Muscle layer of colon (tissue), 2 donors: ENCODE data around the gene CERCAM.

Source experiments
- H3K27ac ChIP-seq: one replicate; pipeline ENCODE4 v1.7.0; 2013; ENCODE audit warnings: low read depth, mild to moderate bottlenecking, low read length, moderate library complexity
- H3K27me3 ChIP-seq, 2 donors: one replicate each; pipeline ENCODE4 v1.7.0; 2013; ENCODE audit warnings: low read length in 2 of 2, mild to moderate bottlenecking in 2 of 2; ENCODE audit not compliant: insufficient read depth in 2 of 2, control insufficient read depth in 1 of 2
- H3K36me3 ChIP-seq: one replicate; pipeline ENCODE4 v1.7.0; 2013; ENCODE audit warnings: mild to moderate bottlenecking, low read length; ENCODE audit not compliant: insufficient read depth
- H3K4me1 ChIP-seq: one replicate; pipeline ENCODE4 v1.7.0; 2013; ENCODE audit warnings: mild to moderate bottlenecking, low read length; ENCODE audit not compliant: insufficient read depth
- H3K4me3 ChIP-seq, 2 donors: one replicate each; pipeline ENCODE4 v1.7.0; 2013; ENCODE audit warnings: low read length in 2 of 2, low read depth in 1 of 2, mild to moderate bottlenecking in 1 of 2, moderate library complexity in 1 of 2
- H3K9ac ChIP-seq: one replicate; pipeline ENCODE4 v1.7.0; 2013; ENCODE audit warnings: low read length
- H3K9me3 ChIP-seq: one replicate; pipeline ENCODE4 v1.7.0; 2013; ENCODE audit warnings: mild to moderate bottlenecking, low read length
- donor health status: abdominal sarcoma.
- donor health status: Adenocarcinoma of cecum.

CERCAM gene

DNA sequence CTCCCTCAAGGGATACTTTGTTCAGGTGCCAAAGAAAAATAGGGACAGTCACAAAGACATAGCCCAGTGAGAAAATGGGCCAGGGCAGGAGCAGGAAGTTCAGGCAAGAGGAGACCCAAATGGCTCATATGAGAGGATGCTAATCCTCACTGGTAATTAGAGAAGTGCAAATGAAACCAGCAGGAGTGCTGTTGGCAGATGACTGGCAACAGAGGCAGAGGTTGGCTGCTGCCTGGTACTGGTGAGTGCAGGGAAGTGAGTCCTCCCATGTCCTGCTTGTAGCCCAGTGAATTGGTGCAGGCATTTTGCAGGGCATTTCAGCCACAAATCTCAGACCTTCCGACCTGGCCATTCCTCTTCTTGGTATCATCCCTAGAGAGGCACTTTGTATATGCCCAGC lies 58.6 kb downstream of the CERCAM start:
- no peak overlapping the region for H3K9ac ChIP-seq
- H3K27me3 ChIP-seq: no peaks in the 10 kb centered on the region
- H3K4me1 ChIP-seq: no peaks in the 10 kb centered on the region
- H3K9me3 ChIP-seq: no peaks in the 10 kb centered on the region
- no peak overlapping the region for H3K4me3 ChIP-seq
- H3K27ac ChIP-seq: no peak overlapping the region
- H3K36me3 ChIP-seq: peaks cover 18% of the 10 kb centered on the region

DNA sequence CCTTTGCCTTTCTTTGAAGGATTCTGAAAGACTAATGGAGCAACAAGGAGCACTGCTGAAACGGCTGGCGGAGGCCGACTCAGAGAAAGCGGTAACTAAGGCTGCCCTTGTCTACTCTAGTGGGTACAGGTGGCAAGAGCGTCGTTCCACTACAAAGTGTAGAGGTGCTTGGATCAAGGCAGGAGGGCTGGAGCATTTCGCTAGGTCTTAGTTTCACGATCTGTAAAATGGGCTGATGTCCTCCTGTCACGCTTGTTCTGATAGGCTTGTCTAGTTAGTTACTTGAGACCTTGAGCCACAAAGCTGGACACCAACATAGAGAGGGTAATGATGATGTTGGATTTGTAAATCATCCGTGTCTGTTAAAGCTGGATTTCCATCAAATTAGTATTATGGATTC lies 60.9 kb downstream of the CERCAM start:
- H3K27me3 ChIP-seq: no peaks in the 10 kb centered on the region
- H3K27ac ChIP-seq: no peak overlapping the region
- H3K36me3 ChIP-seq: peaks cover 34% of the 10 kb centered on the region
- no peak overlapping the region for H3K9ac ChIP-seq
- no peaks in the 10 kb centered on the region for H3K9me3 ChIP-seq
- H3K4me3 ChIP-seq: no peak overlapping the region
- H3K4me1 ChIP-seq: no peaks in the 10 kb centered on the region

DNA sequence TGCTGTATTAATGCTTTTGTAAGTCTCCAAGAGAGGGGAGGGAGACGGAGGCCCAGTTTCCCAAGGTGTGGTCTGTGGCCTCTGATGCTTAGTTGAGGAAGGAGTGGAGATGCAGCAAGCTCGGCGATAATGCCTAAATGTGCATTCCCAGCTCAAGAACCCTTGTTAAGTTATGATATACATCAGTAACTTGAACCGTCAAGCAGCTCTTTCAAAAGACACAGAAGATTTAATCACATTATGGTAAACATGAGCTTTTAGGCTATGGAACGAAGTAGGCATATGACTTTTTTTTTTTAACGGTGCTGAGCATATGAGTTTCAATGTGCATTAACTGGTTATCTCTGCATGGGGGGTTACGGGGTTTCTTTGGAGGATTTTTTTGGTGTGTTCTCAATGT lies 61.5 kb downstream of the CERCAM start:
- Histone ChIP-seq H3K27ac (no peak overlapping the region), H3K4me1 (no peaks in the 10 kb centered on the region), H3K36me3 (peaks cover 36% of the 10 kb centered on the region), H3K9ac (no peak overlapping the region), H3K9me3 (no peaks in the 10 kb centered on the region), H3K27me3 (no peaks in the 10 kb centered on the region), H3K4me3 (no peak overlapping the region)

GRCh38 chr9:128484686-128485413 lies 64.2 kb downstream of the CERCAM start:
- H3K4me1 ChIP-seq: no peaks in the 10 kb centered on the region
- no peak overlapping the region for H3K9ac ChIP-seq
- no peaks in the 10 kb centered on the region for H3K9me3 ChIP-seq
- H3K27me3 ChIP-seq: no peaks in the 10 kb centered on the region
- no peak overlapping the region for H3K27ac ChIP-seq
- no peak overlapping the region for H3K4me3 ChIP-seq
- peaks cover 31% of the 10 kb centered on the region for H3K36me3 ChIP-seq

GRCh38 chr9:128485414-128485855 lies 64.8 kb downstream of the CERCAM start:
- H3K36me3 ChIP-seq: peaks cover 31% of the 10 kb centered on the region
- H3K4me3 ChIP-seq: no peak overlapping the region
- H3K27me3 ChIP-seq: no peaks in the 10 kb centered on the region
- no peaks in the 10 kb centered on the region for H3K4me1 ChIP-seq
- H3K9me3 ChIP-seq: no peaks in the 10 kb centered on the region
- no peak overlapping the region for H3K27ac ChIP-seq
- no peak overlapping the region for H3K9ac ChIP-seq

GRCh38 chr9:128486201-128486600 lies 65.5 kb downstream of the CERCAM start:
- Histone ChIP-seq H3K9me3 (no peaks in the 10 kb centered on the region), H3K9ac (no peak overlapping the region), H3K27me3 (no peaks in the 10 kb centered on the region), H3K4me3 (no peak overlapping the region), H3K36me3 (peaks cover 31% of the 10 kb centered on the region), H3K4me1 (no peaks in the 10 kb centered on the region), H3K27ac (no peak overlapping the region)
